MM.1S (cell line): Measurements from ENCODE around the gene FBXW5.

Experiments
- DNase-seq: peaks from one replicate; pipeline ENCODE4 v3.0.0-alpha.2; 2015
- H2AFZ ChIP-seq: fragments of 300-600 bp; sonication (generic); 2 replicates; pipeline ENCODE4 v1.6.0; 2016; ENCODE audit warnings: antibody characterized with exemption, low read length
- H3F3A ChIP-seq: fragments of 300-600 bp; sonication (generic); 2 replicates; pipeline ENCODE4 v1.6.1; 2016; ENCODE audit warnings: mild to moderate bottlenecking, antibody characterized with exemption, low read length, moderate library complexity, mixed read lengths; ENCODE audit not compliant: insufficient read depth
- H3K27ac ChIP-seq: fragments of 300-600 bp; sonication (generic); 2 replicates; pipeline ENCODE4 v1.5.1; 2016; ENCODE audit warnings: mild to moderate bottlenecking, low read length
- H3K27me3 ChIP-seq: fragments of 300-600 bp; sonication (generic); replicated peaks from 2 replicates; pipeline ENCODE4 v1.6.0; 2016; ENCODE audit warnings: low read length; ENCODE audit not compliant: insufficient read depth
- H3K36me3 ChIP-seq: fragments of 300-600 bp; sonication (generic); replicated peaks from 2 replicates; pipeline ENCODE4 v1.6.1; 2016; ENCODE audit warnings: mild to moderate bottlenecking, low read length, mixed read lengths; ENCODE audit not compliant: insufficient read depth
- H3K4me1 ChIP-seq: fragments of 300-600 bp; sonication (generic); 2 replicates; pipeline ENCODE4 v1.6.1; 2016; ENCODE audit warnings: low read length, mixed read lengths
- H3K4me2 ChIP-seq: fragments of 300-600 bp; sonication (generic); 2 replicates; pipeline ENCODE4 v1.6.0; 2016; ENCODE audit warnings: low read depth, low read length
- H3K4me3 ChIP-seq: fragments of 300-600 bp; sonication (generic); 2 replicates; pipeline ENCODE4 v1.5.1; 2016; ENCODE audit warnings: low read length, mixed read lengths
- H3K79me2 ChIP-seq: fragments of 300-600 bp; sonication (generic); 2 replicates; pipeline ENCODE4 v1.6.1; 2016; ENCODE audit warnings: mixed run types, low read length, mixed read lengths
- H3K9ac ChIP-seq: fragments of 300-600 bp; sonication (generic); 2 replicates; pipeline ENCODE4 v1.6.1; 2016; ENCODE audit warnings: low read length, mixed read lengths
- H3K9me2 ChIP-seq: fragments of 300-600 bp; sonication (generic); replicated peaks from 2 replicates; pipeline ENCODE4 v1.6.1; 2016; ENCODE audit warnings: mild to moderate bottlenecking, low read length, mixed read lengths; ENCODE audit not compliant: insufficient read depth
- H3K9me3 ChIP-seq: fragments of 300-600 bp; sonication (generic); replicated peaks from 2 replicates; pipeline ENCODE4 v1.6.1; 2016; ENCODE audit warnings: mild to moderate bottlenecking, low read length, mixed read lengths; ENCODE audit not compliant: insufficient read depth
- H4K20me1 ChIP-seq: fragments of 300-600 bp; sonication (generic); 2 replicates; pipeline ENCODE4 v1.6.1; 2016; ENCODE audit warnings: mild to moderate bottlenecking, low read length, moderate library complexity, mixed read lengths; ENCODE audit not compliant: insufficient read depth
- EZH2 ChIP-seq: fragments of 300-600 bp; sonication (generic); optimal IDR thresholded peaks from 2 replicates; pipeline ENCODE3; 2017; ENCODE audit warnings: low read depth, mild to moderate bottlenecking, antibody characterized with exemption, low read length, mixed read lengths
- EZH2phosphoT487 ChIP-seq: fragments of 300-600 bp; sonication (generic); IDR thresholded peaks from 2 replicates; pipeline ENCODE4 v1.6.1; 2018; ENCODE audit warnings: antibody characterized with exemption, low read length
- TF ChIP-seq, protein P1 (sequence below): fragments of 300-600 bp; sonication (generic); IDR thresholded peaks from 2 replicates; pipeline ENCODE4 v1.5.1; 2016; ENCODE audit warnings: antibody characterized with exemption, low read length, mixed read lengths

Gene FBXW5

GRCh38 chr9:136958473-136958872, 13.9 kb upstream of the FBXW5 start:
- no peaks in the 10 kb centered on the region for H3K79me2 ChIP-seq
- H3K9ac ChIP-seq = no peak overlapping the region
- no peaks in the 10 kb centered on the region for H4K20me1 ChIP-seq
- no peaks in the 10 kb centered on the region for H3K9me3 ChIP-seq
- H3K4me3 ChIP-seq = no peak overlapping the region
- H2AFZ ChIP-seq = no peak overlapping the region
- TF ChIP-seq EZH2phosphoT487 (no peak), EZH2 (no peak)
- TF ChIP-seq, protein P1, sequence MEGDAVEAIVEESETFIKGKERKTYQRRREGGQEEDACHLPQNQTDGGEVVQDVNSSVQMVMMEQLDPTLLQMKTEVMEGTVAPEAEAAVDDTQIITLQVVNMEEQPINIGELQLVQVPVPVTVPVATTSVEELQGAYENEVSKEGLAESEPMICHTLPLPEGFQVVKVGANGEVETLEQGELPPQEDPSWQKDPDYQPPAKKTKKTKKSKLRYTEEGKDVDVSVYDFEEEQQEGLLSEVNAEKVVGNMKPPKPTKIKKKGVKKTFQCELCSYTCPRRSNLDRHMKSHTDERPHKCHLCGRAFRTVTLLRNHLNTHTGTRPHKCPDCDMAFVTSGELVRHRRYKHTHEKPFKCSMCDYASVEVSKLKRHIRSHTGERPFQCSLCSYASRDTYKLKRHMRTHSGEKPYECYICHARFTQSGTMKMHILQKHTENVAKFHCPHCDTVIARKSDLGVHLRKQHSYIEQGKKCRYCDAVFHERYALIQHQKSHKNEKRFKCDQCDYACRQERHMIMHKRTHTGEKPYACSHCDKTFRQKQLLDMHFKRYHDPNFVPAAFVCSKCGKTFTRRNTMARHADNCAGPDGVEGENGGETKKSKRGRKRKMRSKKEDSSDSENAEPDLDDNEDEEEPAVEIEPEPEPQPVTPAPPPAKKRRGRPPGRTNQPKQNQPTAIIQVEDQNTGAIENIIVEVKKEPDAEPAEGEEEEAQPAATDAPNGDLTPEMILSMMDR = no peak
- H3K27me3 ChIP-seq = peaks cover 88% of the 10 kb centered on the region
- no peaks in the 10 kb centered on the region for H3F3A ChIP-seq
- H3K9me2 ChIP-seq = no peaks in the 10 kb centered on the region
- DNase-seq = no peak
- H3K27ac ChIP-seq = no peak overlapping the region
- H3K4me1 ChIP-seq = no peaks in the 10 kb centered on the region
- no peak overlapping the region for H3K4me2 ChIP-seq
- no peaks in the 10 kb centered on the region for H3K36me3 ChIP-seq

- Histone ChIP-seq H3K4me3 (no peak overlapping the region), H3K27me3 (peaks cover 88% of the 10 kb centered on the region), H3K4me2 (no peak overlapping the region), H3K79me2 (no peaks in the 10 kb centered on the region), H4K20me1 (no peaks in the 10 kb centered on the region), H2AFZ (no peak overlapping the region), H3F3A (no peaks in the 10 kb centered on the region), H3K9me2 (no peaks in the 10 kb centered on the region), H3K4me1 (no peaks in the 10 kb centered on the region), H3K9ac (no peak overlapping the region), H3K36me3 (no peaks in the 10 kb centered on the region), H3K9me3 (no peaks in the 10 kb centered on the region), H3K27ac (no peak overlapping the region)
- TF ChIP-seq EZH2phosphoT487 (no peak), EZH2 (no peak)
- TF ChIP-seq, protein P1 = no peak
- DNase-seq = no peak
These were observed 13.4 kb upstream of the FBXW5 start for GRCh38 chr9:136957901-136958300.

- Histone ChIP-seq H3K36me3 (no peaks in the 10 kb centered on the region), H3F3A (no peaks in the 10 kb centered on the region), H3K27me3 (peaks cover 85% of the 10 kb centered on the region), H3K27ac (no peak overlapping the region), H3K9me3 (no peaks in the 10 kb centered on the region), H2AFZ (no peak overlapping the region), H3K79me2 (no peaks in the 10 kb centered on the region), H3K9ac (no peak overlapping the region), H3K4me3 (no peak overlapping the region), H3K9me2 (no peaks in the 10 kb centered on the region), H4K20me1 (no peaks in the 10 kb centered on the region), H3K4me1 (no peaks in the 10 kb centered on the region), H3K4me2 (no peak overlapping the region)
- DNase-seq = no peak
- TF ChIP-seq EZH2 (no peak), EZH2phosphoT487 (no peak)
- TF ChIP-seq, protein P1 = no peak
These were observed 12.9 kb upstream of the FBXW5 start for GRCh38 chr9:136957461-136957860.
